GDM1 (cell line): ENCODE results near the gene PGLYRP1.

ENCODE experiments used
- DNase-seq: peaks from one replicate; lab custom pipeline; 2025; lab: John Stamatoyannopoulos, UW

PGLYRP1 gene, protein sequence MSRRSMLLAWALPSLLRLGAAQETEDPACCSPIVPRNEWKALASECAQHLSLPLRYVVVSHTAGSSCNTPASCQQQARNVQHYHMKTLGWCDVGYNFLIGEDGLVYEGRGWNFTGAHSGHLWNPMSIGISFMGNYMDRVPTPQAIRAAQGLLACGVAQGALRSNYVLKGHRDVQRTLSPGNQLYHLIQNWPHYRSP

DNA sequence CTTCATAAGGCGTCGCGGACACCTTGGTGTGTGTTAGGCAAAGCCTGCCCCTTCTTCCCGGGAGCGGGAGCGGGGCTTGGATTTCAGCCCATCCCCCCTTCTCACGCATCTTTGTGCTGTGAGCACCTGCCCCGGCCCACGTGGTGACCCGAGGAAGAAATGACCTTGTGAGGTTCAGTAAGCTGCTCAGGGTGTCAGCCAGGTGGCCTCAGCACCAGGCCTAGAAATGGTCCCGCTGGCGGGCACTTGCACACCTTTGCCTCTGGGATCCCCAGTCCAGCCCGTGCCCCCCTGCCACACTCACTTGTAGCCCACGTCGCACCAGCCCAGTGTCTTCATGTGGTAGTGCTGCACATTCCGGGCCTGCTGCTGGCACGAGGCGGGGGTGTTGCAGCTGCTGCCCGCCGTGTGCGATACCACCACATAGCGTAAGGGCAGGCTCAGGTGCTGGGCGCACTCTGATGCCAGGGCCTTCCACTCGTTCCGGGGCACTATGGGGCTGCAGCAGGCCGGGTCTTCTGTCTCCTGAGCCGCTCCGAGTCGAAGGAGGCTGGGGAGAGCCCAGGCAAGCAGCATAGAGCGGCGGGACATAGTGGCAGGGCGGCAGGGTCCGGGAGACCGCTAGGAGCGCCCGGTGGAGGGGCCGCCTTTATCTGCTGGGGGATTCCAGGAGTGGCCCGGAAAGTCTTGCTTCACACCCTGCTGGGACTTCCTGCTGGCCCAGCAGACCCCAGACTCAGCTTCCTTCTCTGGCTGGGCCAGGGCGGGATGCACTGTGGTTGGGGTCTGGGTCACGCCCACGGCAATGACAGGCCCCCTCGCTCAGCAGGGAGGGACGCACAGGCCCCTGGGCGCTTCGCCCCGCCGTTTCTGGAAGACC lies at the start of gene PGLYRP1:
Gene PGLYRP1 (minus strand): TSS at position 623 of the 880 bp plus-strand sequence. CDS start 32 bp downstream, at position 591.
- no peak for DNase-seq

DNA sequence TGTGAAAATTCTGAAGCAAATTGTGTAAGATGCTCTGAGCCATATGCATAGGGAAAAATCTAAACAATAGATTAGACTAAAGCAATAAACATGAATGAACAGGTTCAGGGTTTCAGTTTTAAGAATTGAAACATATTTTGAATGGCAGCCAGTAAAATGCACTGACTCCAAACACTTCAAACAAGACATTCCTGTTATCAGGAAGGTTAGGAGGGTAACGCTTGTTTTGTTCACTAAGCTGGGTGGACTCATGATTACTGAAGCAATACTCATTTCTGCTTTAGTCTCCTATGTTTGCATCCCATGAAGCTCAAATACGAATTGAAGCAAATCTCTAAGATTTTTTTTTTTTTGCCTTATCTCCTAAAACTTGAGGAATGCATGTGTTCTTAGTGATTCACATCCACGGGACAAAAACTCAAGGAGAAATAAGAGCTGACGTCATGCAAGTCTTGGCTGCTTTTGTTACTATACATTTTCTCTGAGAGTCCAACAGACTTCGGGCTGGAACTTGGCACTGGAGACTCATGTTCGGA lies 47.0 kb upstream of the PGLYRP1 start:
- DNase-seq: no peak

DNA sequence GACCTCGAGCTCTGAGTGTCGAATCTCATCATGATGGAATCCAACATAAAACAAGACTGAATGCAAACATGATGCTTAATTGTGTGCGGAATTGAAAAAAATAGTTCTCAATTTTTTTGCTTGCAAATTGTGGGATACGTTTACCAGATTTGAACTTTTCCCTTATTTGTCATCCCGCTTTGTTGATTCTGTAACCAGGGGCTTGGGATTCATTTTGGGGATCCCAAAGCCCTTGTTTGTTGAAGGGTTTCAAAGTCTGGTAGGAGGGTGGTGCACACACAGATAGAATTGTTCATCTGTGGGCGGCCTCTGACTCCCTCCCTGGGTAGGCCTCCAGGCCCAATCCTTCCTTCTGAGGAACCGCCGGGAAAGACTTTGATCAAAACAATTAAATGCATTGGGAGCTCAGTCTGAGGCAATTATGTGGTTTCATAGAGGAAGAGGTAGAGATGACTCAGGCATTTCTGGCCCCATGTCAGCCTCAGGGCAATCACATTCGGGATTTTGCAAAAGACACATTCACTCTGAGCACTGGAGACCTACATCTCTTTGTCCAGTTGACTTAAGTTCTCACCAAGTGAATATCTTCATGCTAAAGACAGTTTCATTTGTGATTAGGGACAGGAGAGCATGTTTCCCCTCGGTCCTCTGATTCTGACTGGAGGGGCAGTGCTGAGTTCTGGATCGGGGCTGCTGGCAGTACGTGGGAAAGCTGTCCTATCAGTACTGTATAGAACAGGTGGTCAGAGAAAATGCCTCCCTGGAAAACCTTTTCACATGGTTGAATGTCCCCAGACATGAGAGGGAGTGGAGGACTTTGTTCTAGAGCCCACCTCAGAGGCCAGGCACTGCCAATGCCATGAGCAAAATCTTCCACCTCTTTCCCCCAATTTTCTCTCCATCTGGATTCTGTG lies 45.7 kb upstream of the PGLYRP1 start:
- no peak for DNase-seq

DNA sequence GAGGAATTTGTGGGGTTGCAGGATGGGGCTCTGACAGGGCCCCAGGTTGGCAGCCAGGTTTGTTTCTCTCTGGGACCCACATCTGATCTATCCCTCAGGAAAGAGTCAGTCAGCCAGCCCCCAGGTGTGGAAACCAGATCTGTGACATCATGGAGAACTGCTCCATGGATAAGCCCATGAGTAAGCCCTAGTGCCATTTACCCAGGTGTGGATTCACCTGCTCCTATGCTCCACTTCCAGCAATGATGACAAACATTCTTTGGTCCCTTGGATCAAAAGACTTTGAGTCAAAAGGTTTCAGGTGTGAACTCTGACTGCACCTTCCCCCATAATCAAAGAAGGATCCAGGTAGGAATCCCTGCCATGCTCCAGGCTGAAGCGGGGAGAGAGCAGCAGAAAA lies 44.8 kb upstream of the PGLYRP1 start:
- DNase-seq: no peak

DNA sequence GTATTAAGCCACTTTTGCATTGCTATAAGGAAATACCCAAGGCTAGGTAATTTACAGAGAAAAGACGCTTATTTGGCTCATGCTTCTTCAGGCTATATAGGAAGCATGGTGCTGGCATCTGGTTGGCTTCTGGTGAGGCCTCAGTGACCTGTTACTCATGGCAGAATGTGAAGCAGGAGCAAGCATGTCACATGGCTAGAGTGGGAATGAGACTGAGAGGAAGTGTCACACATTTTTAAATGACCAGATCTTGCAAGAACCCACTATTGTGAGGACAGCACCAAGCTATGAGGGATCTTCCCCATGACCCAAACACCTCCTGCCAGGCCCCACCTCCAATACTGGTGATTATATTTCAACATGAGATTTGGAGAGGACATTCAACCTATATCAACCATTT lies 43.6 kb upstream of the PGLYRP1 start:
- no peak for DNase-seq

DNA sequence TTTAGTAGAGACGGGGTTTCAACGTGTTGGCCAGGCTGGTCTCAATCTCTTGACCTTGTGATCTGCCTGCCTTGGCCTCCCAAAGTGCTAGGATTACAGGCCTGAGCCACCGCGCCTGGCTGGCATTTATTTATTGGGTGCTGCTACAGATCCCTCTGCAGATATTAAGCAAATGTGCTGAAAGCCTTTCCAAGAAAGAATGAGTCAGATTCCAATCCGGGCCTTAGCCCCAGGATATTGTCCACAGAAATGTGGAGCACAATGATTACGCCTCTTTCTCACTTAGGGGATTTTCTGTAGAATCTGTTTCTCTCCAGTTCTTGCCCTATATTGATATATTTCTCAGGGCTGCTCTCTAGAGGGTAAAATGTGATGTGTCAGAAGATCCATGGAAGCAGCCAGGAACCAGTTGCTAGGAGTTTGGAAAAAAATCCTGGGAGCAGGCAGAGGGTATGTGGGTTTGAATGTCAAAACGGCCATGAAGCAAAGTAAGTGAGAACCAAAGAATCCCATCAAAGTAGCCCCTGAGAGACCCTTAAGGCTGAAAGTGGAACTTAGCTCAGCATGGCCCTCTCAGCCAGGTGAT lies 42.7 kb upstream of the PGLYRP1 start:
- no peak for DNase-seq

DNA sequence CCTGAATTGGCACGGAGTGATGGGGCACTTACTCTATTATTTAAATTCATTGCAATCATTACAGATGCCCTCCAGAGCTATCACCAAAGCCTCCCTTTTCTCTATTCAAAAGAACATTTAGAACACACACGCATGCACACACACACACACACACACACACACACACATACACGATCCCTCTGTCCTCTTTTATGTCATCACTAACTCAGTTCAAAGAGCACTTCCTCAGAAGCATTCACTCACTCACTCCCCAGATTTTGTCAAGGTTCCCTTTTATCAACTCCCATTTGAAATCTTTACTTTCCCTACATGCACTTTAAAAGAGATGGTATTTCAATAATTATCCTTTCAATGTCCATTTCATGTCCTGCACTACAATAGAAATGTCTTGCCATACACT lies 40.3 kb upstream of the PGLYRP1 start:
- DNase-seq: no peak

DNA sequence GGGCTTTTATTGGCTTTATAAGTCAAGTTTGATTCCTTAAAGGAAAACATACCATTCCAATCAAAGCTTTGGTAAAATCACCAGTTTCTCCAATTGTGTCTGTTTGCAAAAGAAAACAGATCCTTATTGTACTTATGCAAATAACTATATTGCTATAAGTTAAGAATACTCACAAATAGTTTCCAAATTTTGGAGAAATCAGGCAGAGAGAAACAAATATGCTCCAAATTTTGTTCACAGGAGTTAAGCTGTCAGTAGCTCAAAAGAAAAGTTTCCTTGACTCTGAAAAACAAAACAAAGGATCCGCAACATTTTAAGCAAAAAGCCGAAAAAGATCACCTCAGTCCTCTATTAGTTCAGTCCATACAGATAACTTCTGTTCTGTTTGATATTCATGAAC lies 37.2 kb upstream of the PGLYRP1 start:
- no peak for DNase-seq

DNA sequence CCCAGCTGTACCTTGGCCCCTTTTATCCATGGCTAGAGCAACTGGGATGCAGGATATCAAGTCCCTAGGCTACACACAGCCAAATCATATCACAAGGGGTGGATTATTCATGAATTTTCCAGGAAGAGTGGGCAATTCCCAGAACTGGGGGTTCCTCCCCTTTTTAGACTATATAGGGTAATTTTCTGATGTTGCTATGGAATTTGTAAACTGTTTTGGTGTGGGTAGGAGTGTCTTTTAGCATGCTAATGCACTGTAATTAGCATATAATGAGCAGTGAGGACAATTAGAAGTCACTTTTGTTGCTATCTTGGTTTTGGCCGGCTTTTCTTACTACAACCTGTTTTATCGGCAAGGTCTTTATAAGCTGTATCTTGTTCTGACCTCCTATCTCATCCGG lies 35.9 kb upstream of the PGLYRP1 start:
- no peak for DNase-seq

DNA sequence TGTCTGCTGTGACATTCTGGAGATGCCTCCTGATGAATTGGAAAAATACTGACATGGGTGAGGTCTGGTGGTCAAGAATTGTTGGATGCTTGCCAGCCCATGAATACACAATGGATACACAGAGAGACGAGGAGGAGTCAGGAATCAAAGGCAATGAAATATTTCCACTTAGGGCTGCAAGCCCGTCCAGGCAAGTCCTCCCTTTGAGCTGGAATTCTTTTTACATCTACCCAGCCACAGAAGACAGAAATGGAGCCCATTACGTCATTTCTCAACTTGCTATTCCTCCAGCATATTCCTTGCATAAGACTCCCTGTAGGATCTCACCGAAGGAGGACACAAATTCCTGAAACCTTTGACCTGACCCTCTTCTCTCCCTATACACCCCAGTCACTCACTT lies 33.7 kb upstream of the PGLYRP1 start:
- DNase-seq: no peak

DNA sequence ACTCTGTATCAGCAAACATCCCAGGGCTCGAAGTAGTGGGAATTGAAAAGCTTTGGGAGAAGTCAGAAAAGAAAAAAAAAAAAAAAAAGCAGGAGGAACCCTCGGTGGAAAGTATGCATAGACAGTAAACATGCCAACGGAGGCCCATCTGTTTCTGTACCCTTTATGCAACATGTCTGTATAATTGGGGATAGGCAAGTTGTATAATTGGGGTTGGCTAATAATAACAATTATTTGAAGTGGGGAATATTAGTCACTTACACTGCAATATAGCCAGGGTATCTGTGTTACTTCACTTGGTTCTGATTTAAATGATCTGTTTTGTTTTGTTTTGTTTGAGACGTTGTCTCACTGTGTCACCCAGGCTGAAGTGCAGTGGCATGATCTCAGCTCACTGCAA lies 30.0 kb upstream of the PGLYRP1 start:
- DNase-seq: no peak

DNA sequence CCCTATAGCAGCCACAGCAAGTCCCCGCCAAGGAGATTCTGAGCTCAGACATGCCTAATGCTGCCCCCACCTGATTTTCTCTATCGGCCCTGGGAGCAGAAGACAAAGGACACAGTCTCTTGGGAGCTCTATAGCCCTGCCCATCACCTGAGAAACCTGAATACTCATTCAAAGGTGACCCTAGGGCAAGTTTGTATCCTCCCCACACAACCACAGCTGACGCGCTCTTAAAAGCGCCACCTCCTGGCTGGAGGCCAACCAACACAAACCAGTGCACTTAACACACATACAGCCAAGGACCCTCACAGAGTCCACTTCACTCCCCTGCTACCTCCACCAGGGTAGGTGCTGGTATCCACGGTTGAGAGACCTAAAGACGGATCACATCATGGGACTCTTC lies 26.7 kb upstream of the PGLYRP1 start:
- no peak for DNase-seq

DNA sequence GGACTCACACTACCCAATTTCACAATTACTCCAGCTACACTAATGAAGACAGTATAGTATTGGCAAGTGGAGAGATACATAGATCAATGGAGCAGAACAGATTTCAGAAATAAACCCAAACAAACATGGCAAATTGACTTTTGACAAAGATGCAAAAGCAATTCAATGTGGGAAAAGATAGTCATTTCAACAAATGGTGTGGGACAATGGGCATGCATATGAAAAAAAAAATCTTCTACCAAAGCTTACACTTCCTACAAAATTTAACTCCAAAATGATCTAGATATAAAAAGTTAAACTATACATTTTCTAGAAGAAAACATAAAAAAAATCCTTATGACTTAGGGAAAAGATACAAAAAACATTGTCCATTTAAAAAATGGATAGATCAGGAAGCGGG lies 20.7 kb upstream of the PGLYRP1 start:
- DNase-seq: no peak

DNA sequence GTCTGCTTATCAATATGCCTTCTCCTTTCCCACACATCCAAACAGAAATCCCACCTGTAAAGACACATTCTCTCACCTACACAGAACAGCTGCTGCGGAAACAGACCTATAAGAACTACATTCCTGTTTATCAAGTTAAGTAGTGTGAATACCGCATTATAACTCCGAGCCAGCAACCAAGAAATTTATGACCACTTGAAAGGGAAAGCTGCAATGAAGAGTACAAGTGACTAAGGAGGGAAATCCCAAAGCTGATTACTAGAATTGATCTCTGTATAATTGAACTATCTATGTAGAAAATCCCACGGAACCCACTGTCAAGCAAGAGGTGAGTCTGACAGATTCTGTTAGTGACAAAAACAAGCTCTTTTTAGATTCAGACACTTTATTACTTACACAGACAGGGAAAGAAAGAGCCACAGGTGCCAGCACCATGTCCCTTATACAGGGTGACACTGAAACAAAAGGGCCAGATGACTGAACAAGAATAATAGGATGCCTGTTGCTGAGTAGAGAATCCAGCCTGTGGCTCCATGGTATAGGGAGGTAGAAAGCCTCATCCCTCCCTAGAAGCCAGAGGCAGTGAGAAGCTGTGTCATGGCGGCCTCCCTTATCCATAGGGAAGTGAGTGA lies 19.5 kb upstream of the PGLYRP1 start:
- DNase-seq: no peak

DNA sequence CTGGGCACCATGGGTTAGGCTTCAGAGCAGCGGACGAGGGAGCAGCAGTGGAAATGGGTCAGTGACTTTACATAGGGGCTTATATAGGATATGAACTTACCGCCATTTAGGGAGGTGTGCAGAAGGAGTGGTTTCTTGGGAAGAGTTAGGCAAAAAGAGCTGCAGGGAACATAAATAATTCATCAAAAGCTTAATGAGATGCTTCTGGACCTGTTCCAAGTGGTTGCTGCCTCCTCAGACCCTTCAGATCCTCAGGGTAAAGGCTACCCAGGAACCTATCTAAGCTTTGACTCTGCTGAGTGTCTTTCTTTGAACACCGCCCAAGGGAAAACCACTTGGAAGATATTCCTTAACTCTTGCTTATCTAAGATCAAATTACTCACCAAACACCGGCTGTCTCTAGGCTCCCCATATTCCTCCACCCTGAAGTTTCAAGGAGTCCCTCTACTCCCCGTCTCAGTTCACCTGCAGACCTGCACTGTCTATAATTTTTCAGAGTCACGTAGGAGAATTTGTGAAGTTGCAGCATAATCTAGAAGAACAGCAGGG lies 18.2 kb upstream of the PGLYRP1 start, which contains the start of gene IGFL4:
Gene IGFL4 (minus strand): TSS at position 51 of the 549 bp plus-strand sequence. CDS start 40 bp downstream, at position 11.
- no peak for DNase-seq

DNA sequence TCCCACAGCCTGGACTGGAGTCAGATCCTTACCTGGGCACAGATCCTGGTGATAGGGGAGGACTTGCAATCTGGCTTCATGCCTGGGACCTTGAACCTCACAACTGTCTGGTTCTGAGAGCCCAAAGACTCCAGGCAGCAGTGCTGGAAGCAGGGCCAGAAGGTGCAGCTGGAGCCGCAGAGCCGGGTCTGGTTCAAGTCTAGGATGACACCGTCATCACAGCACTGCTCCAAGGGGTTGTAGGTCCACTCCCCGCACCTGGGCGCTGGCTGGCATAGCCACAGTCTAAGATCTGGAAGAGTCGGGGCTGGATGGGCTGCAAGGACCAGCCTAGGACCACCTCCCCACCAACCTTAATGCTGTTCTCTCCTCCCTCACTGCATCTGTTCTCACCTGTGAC lies 17.3 kb upstream of the PGLYRP1 start:
- DNase-seq: no peak

DNA sequence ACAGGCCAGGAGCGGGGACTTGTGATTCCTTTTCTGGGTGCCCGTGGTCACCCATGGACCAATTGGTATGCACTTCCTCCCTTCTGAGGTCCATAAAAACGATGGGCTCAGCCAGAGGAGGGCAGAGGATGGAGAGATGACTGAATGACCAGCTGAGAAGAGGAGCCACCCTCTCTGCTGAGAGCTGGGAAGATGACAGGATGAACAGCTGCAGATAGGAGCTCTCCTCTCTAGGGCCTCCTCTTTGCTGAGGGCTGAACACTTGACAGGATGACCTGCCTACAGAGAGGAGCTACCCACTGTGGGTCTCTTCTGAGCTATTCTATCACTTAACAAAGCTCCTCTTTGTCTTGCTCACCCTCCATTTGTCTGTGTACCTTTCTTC lies 13.9 kb upstream of the PGLYRP1 start:
- DNase-seq: no peak

DNA sequence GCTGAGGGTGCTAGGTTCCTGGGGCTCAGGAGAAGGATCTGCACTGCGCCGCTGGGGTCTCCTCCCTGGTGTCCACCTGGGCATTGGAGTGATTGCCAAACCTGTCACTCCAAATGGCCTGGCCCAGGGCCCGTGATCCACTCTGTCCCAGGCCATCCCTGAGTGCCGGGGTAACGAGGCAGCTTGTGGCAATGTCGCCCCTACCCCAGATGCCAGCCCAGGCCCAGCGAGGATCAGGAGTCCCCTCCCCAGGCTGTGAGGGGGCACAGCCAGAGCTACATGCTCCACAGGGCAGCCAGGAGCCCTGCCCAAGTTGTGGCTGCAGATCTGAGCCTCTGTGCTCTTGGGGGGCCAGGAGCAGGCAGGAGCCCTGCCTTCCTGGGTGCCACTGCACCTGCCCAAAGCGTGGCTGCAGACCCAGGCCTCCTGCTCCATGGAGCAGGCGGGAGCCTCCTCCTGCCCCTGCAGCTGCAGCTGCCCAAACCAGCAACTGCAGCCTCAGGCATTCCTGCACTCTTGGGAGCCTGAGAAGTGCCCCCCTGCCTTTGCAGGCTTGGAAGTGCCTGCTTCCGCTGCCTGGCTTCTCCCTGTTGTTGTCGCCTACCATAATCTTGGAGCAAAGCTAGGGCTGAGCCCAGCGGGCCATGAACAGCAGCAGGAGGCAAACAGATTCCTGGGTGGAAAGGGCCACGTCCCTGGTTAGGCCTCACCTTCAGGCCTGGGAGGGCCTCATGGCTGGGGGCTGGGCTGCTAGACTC lies 13.3 kb upstream of the PGLYRP1 start:
- DNase-seq: no peak

DNA sequence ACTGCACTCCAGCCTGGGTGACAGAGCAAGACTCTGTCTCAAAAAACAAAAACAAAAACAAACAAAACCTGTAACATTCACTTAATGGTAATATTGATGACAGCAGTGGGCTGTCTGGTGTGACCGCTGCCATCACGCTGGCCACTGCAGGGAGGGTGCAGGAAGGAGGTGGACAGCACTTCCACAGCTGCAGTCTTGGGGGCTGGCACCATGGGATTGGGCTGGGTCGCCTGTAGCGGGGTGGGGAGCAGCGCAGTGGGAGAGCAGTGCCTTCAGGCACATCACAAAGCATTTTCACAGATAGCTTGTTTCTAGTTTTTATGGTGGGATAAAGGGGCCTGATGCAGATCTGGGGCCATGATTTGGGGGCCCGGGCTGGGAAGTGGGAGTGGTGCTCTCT lies 12.7 kb upstream of the PGLYRP1 start:
- DNase-seq: no peak

DNA sequence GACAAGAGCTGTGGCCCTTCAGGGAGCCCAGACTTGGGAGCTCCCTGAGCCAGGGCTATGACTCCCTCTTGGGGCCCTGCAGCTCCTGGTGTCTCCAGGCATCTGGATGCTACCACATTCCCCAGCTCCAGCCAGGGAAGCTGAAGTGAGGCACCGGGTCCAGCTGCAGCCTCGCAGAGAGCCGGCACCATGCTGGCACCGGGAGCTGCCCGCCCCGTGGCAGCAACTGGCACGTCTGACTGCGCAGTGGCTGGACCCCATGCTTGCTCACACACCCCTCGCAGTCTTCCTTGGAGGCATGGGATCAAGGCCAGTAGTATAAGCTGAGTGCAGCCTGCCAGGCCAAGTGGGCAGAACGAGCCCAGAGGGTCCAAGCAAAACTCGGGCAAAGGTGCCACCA lies 10.5 kb upstream of the PGLYRP1 start:
- DNase-seq: no peak
